WTC11 (cell line): ENCODE results near the gene ERC2. TPM values are rescaled to one million over a fixed set of nuclear protein-coding genes. Genes with fewer than 3 reads are reported as not detected.

Experiments
- ATAC-seq: fragments of 200-7000 bp; cut with Tn5 transposase; 2 replicates; pipeline ENCODE4 v1.10.0; 2021; ENCODE audit warnings: mild to moderate bottlenecking, moderate library complexity
- CTCF ChIA-PET: fragments of 300-600 bp; sonication (Branson Sonifier 250); formaldehyde crosslinking; loops from one replicate; lab custom pipeline; 2021; ENCODE audit warnings: antibody characterized with exemption; lab: Charles Lee
- POLR2A ChIA-PET: fragments of 350-600 bp; sonication (Branson Sonifier 250); formaldehyde crosslinking; loops from one replicate; lab custom pipeline; 2021; ENCODE audit warnings: antibody characterized with exemption; lab: Charles Lee
- DNase-seq: peaks from one replicate; pipeline ENCODE4 v3.0.0; 2021; ENCODE audit warnings: low spot score
- H3K27ac Mint-ChIP-seq: 2 replicates; pipeline ENCODE4 v1.8.0; 2021; ENCODE audit warnings: mixed read lengths
- H3K27me3 Mint-ChIP-seq: 2 replicates; pipeline ENCODE4 v1.8.0; 2021; ENCODE audit warnings: low read depth, mild to moderate bottlenecking, moderate library complexity, mixed read lengths
- H3K36me3 Mint-ChIP-seq: 2 replicates; pipeline ENCODE4 v1.8.0; 2021; ENCODE audit warnings: mixed read lengths
- H3K4me1 Mint-ChIP-seq: 2 replicates; pipeline ENCODE4 v1.8.0; 2022; ENCODE audit warnings: mixed read lengths
- H3K4me3 Mint-ChIP-seq: 2 replicates; pipeline ENCODE4 v1.8.0; 2021; ENCODE audit warnings: mild to moderate bottlenecking, moderate library complexity, mixed read lengths
- H3K9me3 Mint-ChIP-seq: 2 replicates; pipeline ENCODE4 v1.8.0; 2021; ENCODE audit warnings: mixed read lengths
- CBFB ChIP-seq: sonication (generic); formaldehyde crosslinking; IDR thresholded peaks from 2 replicates; pipeline ENCODE4 v1.8.1; 2022; ENCODE audit warnings: mild to moderate bottlenecking, low read depth, missing genetic modification reagents
- E2F1 ChIP-seq: sonication (generic); formaldehyde crosslinking; IDR thresholded peaks from 2 replicates; pipeline ENCODE4 v1.8.0; 2022; ENCODE audit warnings: mild to moderate bottlenecking, missing genetic modification reagents
- ELF4 ChIP-seq: sonication (generic); formaldehyde crosslinking; IDR thresholded peaks from 2 replicates; pipeline ENCODE4 v1.8.1; 2022; ENCODE audit warnings: low read depth, mild to moderate bottlenecking, moderate library complexity, missing genetic modification reagents
- ERG ChIP-seq: fragments of 250-450 bp; sonication (Bioruptor Pico); IDR thresholded peaks from 2 replicates; pipeline ENCODE4 v1.8.0; 2021; ENCODE audit warnings: mild to moderate bottlenecking
- FOXJ3 ChIP-seq: sonication (generic); formaldehyde crosslinking; IDR thresholded peaks from 2 replicates; pipeline ENCODE4 v1.9.0; 2021; ENCODE audit warnings: missing genetic modification reagents, mild to moderate bottlenecking, borderline replicate concordance
- KAT7 ChIP-seq: sonication (generic); formaldehyde crosslinking; IDR thresholded peaks from 2 replicates; pipeline ENCODE4 v1.8.1; 2023; ENCODE audit warnings: missing genetic modification reagents, mild to moderate bottlenecking, borderline replicate concordance
- NR1H2 ChIP-seq: sonication (generic); formaldehyde crosslinking; IDR thresholded peaks from 2 replicates; pipeline ENCODE4 v1.9.0; 2021; ENCODE audit warnings: mild to moderate bottlenecking, moderate library complexity, missing genetic modification reagents
- PREB ChIP-seq: sonication (generic); formaldehyde crosslinking; IDR thresholded peaks from 2 replicates; pipeline ENCODE4 v1.8.1; 2022; ENCODE audit warnings: mild to moderate bottlenecking, missing genetic modification reagents, moderate library complexity, borderline replicate concordance
- SMAD4 ChIP-seq: sonication (generic); formaldehyde crosslinking; IDR thresholded peaks from 2 replicates; pipeline ENCODE4 v1.8.0; 2022; ENCODE audit warnings: mild to moderate bottlenecking, missing genetic modification reagents
- ZBTB43 ChIP-seq: sonication (generic); formaldehyde crosslinking; IDR thresholded peaks from 2 replicates; pipeline ENCODE4 v1.8.1; 2023; ENCODE audit warnings: mild to moderate bottlenecking, missing genetic modification reagents
- ZNF219 ChIP-seq: sonication (generic); formaldehyde crosslinking; IDR thresholded peaks from 2 replicates; pipeline ENCODE4 v1.8.0; 2023; ENCODE audit warnings: missing genetic modification reagents, mild to moderate bottlenecking, borderline replicate concordance
- ZNF396 ChIP-seq: fragments of 250-450 bp; sonication (Bioruptor Pico); IDR thresholded peaks from 2 replicates; pipeline ENCODE4 v1.8.0; 2021; ENCODE audit warnings: mild to moderate bottlenecking, moderate library complexity, borderline replicate concordance
- ZNF425 ChIP-seq: fragments of 250-450 bp; sonication (Bioruptor Pico); conservative IDR thresholded peaks from 2 replicates; pipeline ENCODE4 v1.9.0; 2021; ENCODE audit warnings: mild to moderate bottlenecking
- total RNA-seq: library from RNA; stranded (reverse); gene quantifications from 3 replicates; pipeline ENCODE4 v1.2.3, GENCODE V29; 2021
- TF ChIP-seq, protein P1 (sequence below): sonication (generic); formaldehyde crosslinking; IDR thresholded peaks from 2 replicates; pipeline ENCODE4 v1.8.0; 2022; ENCODE audit warnings: missing genetic modification reagents

ERC2 gene
- total RNA-seq, 1 experiment from 2014 or later: 23.5 TPM

GRCh38 chr3:55756976-55757375 is 711.3 kb downstream of the ERC2 start:
- ATAC-seq (no peak), DNase-seq (no peak)
- ChIA-PET POLR2A (no interaction called here), CTCF (no interaction called here)
- H3K27me3 Mint-ChIP-seq: no peaks in the 10 kb centered on the region
- peaks cover 3% of the 10 kb centered on the region for H3K9me3 Mint-ChIP-seq
- peaks cover 6% of the 10 kb centered on the region; the same call in 1 of the 2 replicates for H3K36me3 Mint-ChIP-seq
- H3K4me3 Mint-ChIP-seq: no peak overlapping the region
- H3K27ac Mint-ChIP-seq: no peak overlapping the region
- H3K4me1 Mint-ChIP-seq: peaks cover 31% of the 10 kb centered on the region
- TF ChIP-seq ELF4 (CRISPR knock-in tag): no peak
- TF ChIP-seq PREB (CRISPR knock-in tag): no peak
- TF ChIP-seq SMAD4 (CRISPR knock-in tag): no peak
- TF ChIP-seq ZBTB43 (CRISPR knock-in tag): no peak
- TF ChIP-seq ERG (CRISPR knock-in tag): no peak
- no peak for TF ChIP-seq KAT7 (CRISPR knock-in tag)
- no peak for TF ChIP-seq NR1H2
- TF ChIP-seq ZNF425 (CRISPR knock-in tag): no peak
- no peak for TF ChIP-seq CBFB (CRISPR knock-in tag)
- TF ChIP-seq ZNF396 (CRISPR knock-in tag): no peak
- no peak for TF ChIP-seq ZNF219 (CRISPR knock-in tag)
- TF ChIP-seq, protein P1, sequence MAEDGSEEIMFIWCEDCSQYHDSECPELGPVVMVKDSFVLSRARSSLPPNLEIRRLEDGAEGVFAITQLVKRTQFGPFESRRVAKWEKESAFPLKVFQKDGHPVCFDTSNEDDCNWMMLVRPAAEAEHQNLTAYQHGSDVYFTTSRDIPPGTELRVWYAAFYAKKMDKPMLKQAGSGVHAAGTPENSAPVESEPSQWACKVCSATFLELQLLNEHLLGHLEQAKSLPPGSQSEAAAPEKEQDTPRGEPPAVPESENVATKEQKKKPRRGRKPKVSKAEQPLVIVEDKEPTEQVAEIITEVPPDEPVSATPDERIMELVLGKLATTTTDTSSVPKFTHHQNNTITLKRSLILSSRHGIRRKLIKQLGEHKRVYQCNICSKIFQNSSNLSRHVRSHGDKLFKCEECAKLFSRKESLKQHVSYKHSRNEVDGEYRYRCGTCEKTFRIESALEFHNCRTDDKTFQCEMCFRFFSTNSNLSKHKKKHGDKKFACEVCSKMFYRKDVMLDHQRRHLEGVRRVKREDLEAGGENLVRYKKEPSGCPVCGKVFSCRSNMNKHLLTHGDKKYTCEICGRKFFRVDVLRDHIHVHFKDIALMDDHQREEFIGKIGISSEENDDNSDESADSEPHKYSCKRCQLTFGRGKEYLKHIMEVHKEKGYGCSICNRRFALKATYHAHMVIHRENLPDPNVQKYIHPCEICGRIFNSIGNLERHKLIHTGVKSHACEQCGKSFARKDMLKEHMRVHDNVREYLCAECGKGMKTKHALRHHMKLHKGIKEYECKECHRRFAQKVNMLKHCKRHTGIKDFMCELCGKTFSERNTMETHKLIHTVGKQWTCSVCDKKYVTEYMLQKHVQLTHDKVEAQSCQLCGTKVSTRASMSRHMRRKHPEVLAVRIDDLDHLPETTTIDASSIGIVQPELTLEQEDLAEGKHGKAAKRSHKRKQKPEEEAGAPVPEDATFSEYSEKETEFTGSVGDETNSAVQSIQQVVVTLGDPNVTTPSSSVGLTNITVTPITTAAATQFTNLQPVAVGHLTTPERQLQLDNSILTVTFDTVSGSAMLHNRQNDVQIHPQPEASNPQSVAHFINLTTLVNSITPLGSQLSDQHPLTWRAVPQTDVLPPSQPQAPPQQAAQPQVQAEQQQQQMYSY (CRISPR knock-in tag): no peak
- no peak for TF ChIP-seq FOXJ3 (CRISPR knock-in tag)
- no peak for TF ChIP-seq E2F1 (CRISPR knock-in tag)
